HG03342 (cell line): ENCODE data around the gene FOXD2.

Experiments
- ATAC-seq: cut with Tn5 transposase; IDR thresholded peaks from one replicate; pipeline ENCODE4 v1.9.1; 2021; ENCODE audit warnings: mild to moderate bottlenecking, moderate library complexity; ENCODE audit not compliant: unreplicated experiment

The FOXD2 gene

DNA sequence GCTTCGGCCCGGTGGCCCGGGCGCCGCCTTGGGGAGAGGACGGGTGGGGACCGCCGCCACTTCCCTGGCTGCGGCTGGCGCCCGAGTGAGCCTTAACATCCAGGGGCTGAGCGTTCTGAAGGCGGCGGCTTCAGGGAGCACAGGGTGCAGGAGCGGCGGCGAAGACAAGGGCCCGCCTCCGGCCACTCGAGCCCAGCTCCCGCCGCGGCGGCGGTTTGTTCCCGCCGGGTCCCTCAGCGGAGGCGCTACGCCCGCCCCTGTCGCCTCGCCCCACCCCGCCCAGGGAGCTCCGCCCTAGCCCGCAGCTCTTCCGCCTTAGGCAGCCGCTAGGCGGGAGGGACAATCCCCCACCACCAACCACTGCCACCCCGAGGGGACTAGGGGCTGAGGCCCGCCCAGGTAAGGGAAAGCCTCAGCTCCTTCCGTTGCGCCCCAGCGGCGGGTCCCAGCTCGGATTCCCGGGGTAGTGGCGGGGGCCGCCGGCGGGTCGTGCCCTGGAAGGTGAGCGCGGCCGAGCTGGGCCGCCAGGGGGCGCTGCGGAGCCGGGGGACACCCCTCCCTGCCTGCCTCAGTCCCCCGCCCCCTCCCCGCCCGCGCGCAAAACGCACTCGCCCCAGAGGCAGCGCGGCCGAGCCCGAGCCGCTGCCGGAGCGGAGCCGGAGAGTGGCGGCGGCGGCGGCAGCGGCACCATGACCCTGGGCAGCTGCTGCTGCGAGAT is at the start of gene FOXD2:
FOXD2 (plus strand) TSS at position 598 of the 718 bp plus-strand sequence; CDS start at position 690, 92 bp downstream.
- peak; percentile 82 for ATAC-seq

DNA sequence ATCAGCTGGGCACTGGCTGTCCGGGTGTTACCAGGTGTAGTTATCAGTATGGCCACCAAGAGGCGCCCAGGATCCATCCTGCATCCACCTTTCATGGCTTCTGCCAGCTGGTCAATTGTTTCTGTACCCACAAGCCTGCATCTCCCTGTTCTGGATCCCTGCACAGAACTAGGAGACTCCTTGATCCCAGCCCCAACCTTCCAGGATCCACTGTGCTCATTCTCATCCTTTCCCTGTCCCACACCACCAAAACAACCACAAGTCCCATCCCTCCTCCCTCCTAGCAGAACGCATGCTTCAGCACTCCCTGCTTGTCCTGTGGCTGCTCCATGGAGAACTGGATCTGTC is 49.0 kb upstream of the FOXD2 start:
- peak; percentile 84 for ATAC-seq

DNA sequence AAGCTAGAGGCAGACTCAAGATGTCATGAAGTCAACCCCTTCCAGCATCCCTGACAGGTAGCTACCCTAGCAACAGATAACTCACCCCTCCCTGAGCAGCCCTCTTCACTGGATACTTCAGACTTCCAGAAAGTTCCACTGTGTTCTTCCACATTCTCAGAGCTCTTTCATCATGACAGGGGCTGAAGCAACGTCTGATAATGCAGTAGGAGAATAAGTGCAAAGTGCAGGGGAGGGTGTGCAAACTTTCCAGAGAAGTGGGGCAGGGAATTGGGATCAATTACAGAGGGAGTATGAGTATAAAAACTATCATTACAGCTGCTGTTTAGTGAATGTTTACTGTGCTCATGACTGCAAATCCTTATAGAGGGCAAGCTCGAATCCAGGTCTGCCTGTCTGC is 48.1 kb upstream of the FOXD2 start:
- no peak for ATAC-seq

DNA sequence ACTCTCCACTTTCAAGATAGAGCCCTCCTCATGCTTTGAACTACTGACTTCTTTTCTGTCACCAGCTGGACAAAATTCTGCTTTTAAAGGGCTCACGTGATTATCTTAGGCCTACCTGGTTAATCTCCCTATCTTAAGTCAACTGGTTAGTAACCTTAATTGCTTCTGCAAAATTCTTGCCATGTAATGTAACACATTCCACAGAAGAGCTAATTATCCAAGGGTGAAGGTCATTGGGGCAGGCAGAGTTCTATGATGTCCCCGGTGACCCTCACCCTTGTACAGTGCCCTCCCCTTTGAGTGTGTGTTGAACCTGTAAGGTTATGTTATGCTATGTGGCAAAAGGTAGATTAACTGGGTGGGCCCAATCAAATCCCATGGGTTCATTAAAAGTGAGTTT is 47.0 kb upstream of the FOXD2 start:
- no peak for ATAC-seq

DNA sequence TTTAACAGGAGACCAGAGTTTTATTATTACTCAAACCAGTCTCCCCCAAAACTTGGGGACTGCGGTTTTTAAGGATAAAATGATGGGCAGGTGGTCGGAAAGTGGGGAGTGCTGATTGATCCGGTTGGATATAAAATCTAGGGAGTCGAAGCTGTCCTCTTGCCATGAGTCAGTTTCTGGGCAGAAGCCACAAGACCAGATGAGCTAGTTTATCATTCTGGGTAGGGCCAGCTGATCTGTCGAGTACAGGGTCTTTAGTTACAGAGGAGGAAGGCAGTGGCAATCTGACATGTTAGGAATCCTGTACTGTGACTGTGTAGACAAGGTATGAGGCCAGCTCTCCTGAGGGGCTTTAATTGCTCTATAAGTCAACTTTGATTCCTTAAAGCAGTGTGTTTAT is 44.7 kb upstream of the FOXD2 start:
- no peak for ATAC-seq

DNA sequence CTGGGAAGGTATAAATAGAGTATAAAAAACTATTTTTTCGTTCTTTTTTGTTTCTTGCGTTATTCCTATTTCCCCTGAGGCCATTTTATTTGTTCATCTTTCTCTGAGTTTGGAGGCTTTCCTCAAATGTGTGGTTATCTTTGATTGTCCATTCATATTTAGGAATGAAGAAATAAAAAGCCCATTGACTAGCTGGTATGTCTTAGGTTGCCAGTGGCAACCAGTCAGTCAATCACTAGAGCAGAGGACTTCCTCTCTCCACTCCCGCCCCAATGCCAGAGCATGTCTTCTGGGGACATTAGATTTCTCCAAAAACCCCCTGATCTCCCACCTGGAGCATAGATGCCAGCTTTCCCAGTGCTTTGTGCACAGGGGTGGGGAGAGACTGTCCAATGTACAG is 42.4 kb upstream of the FOXD2 start:
- no peak for ATAC-seq

DNA sequence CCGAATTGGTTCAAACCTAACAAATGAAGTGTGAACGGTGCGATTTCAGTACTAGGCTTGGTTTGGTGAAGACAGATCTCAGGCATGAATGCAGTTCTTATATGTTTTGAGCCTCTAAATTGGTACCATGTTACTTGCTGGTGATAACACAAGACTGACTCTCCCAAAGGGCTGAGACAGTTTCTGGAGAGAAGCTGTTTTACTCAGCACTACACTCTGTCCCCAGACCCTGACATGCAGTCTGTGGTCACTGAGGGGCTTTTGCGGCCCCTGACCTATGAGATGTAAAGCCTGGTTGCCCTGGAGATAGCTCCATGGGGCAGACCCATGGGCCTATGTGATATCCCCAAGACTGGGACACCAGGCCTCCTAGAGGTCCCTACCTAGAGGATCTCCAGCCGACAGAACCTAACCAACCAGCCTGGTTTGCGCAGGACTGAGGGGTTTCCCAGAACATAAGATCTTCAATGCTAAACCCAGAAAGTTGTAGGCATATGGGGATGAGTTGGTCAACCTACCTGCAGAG is 41.1 kb upstream of the FOXD2 start:
- ATAC-seq = no peak

DNA sequence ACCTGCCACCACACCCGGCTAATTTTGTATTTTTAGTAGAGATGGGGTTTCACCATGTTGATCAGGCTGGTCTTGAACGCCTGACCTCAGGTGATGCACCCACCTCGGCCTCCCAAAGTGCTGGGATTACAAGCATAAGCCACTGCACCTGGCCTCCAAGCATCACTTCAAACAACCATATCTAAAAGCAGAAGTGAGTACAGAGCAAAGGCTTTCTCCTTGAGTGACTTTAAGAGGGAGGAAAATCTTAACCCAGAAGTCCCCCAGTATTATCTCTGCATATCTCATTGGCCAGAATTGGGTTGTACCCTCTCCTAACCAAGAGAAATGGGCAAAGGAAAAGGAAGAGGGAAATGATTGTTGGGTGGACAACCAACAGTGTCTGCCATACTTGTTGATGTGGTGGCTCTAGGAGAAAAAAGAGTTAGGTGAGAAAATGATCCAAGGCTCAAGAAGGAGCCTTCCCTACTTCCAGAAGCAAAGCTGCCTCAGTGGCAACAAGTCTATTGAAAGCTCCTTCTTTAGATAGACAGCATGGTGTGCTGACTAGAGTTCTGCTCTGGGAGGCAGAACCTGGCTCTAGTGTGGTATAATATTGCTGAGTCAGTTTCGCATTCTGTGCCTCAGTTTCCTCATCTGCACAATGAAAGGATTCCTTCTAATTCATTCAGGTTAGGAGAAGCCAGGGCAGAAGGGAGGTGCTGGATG is 38.6 kb upstream of the FOXD2 start:
- peak; percentile 56 for ATAC-seq

DNA sequence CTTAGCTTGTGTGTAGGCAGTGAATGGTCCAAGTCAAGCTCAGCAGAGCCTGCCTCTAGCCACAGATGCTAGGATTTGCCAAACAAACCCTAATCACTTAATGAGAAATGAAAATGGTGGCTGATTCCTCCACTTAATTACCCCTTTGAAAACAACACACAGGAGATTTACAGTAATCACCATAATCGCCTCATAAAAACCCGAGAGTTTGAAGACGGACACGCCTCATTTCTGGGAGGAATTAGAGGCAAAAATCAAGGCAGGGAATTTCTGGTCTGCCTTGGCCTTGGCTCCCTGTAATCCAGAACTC is 38.0 kb upstream of the FOXD2 start:
- ATAC-seq = no peak

DNA sequence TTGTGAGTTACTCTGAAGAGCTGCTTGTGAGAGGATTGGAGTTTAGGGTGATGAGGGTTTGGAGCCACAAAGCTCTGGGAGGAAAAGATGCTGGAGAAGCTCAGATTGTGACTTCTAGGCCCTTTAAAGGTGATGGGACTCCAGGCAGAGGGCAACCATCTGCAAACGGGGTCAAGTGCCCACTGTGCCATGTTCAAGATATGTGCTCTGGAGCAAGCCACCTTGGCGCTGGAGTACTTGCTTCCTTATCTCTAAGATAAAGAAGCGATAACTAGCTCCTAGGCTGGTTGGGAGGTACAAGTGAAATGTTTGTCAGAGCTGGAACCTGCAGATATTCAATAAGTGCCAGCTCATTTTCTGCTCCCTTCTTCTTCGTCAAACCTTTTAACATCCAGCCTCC is 36.1 kb upstream of the FOXD2 start:
- ATAC-seq = no peak

DNA sequence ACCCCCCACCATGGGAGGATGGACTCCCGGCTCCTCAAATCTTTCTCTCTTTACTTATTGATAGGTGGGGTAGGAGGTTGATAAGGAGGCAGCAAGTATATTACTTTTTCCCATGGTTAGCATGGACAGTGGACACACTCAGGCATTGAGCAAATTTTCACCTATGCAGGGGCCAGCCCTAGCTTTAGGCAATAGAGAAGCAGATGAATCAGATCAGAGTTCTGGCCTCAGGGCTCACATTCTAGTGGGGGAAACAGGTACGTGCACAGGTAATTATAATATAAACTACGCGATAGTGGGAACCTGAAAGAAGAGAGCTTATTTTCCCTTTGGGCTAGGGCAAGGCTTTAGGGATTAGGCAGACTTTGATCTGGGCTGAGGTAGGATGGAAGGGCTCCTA is 35.3 kb upstream of the FOXD2 start:
- ATAC-seq = no peak

DNA sequence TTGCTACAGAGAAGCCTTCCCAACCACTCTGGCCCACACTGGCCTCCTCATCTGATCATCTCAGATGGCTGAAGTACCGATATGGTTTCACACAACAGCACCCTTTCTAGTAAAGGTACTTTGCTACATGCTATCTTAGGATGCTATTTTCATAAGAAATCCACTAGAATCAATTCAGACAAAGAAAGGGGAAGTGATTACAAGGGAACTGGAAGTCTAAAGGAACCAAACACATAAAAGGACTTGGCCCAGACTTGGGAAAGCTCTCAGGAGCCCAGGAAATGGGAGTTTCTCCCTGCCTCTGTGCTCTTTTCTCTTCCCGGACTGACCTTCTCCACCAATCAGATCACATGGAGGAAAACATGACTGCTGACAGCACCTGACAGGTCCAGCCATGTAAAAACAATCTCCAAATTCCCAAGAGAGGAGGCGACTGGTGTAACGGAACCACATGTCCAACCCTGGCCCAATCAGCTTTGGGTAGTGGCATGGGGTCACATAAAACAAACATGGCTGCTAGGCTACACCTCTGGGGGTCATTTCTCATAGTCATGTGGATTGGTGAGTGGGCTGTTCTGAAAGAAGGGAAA is 34.4 kb upstream of the FOXD2 start:
- no peak for ATAC-seq

DNA sequence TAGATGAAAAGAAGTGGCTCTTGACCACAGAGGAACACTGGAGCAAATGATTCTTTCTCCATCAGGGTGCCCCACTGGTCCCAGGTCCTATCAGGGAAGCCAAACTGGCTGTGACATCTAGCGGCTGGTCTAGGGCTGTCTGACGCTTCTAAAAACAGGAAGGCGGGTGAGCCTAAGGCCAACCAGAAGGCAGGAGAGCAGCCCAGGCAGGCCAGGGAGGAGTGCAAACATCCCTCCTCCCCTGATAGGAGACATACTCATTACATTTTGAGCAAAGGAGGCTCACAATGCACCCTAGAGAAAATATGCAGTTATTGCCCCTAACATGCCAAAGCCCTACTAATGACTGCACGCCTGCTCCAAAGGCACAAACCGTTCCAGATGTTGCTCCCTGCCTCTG is 32.1 kb upstream of the FOXD2 start:
- no peak for ATAC-seq

DNA sequence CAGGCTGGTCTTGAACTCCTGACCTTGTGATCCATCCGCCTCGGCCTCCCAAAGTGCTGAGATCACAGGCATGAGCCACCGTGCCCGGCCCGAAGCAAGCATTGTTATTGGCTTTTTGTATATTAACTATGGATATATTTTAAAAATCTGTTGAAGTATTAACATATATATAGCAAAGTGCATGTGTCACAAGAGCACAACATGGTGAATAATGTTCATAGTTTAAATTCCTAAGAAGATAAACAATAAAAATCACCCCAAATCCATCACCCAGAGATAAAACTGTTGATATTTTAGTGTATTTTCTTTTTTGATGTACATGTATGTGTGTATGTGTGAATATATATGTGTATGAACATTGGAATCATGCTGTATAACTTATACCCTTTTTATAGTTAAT is 30.9 kb upstream of the FOXD2 start:
- ATAC-seq = no peak

DNA sequence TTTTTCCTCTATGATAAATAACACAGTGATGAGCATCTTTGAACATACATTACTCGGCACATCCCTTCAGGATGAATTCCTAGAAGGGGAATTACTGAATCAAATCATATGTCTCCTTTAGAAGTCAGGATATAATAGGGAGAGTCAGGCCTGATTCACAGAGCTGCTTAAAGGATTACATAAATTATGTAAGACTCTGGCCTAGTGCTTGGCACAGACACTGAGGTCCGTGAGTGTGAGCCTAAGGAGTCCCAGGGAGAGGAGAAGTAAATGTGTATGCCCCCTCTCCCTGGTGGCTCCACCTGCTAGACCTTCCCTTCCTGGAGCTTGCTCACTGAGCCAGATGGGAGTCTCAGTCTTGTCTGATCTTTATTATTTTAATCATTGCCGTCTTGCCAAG is 30.4 kb upstream of the FOXD2 start:
- no peak for ATAC-seq

DNA sequence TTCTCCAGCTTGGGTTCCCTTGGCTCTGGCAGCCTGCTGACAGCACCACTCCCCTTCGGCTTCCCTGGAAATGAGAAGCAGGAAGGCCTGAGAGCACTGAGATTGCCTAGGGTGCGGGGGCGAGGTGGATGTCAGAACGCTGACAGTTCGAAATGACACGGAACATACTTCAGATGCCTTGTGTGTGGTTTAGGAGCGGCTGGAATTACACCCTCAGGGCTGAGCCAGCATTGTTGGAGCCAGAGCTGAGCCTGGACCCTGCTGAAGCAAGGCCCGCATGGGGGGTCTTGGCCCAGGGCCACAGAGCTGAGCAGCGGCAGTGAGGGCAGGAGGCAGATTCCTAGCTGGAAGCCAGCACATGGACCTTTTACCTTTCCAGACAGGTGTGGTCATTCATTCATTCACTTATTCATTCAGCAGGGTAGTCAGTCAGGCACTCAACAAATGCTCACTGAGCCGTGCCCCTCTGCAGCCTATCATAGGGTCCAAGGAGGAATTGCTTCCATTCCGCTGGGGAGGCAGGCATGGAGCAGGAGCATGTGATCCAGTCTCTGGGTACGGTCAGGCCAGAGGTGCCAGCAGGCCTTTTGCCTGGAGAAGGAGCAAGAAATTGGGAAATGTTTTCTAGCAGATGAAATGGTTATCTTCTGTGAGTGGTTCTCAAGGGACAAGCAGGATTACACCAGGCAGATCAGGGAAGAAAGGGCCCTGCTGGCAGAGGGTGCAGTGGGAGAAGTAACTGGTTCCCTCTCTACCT is 28.4 kb upstream of the FOXD2 start:
- no peak for ATAC-seq

DNA sequence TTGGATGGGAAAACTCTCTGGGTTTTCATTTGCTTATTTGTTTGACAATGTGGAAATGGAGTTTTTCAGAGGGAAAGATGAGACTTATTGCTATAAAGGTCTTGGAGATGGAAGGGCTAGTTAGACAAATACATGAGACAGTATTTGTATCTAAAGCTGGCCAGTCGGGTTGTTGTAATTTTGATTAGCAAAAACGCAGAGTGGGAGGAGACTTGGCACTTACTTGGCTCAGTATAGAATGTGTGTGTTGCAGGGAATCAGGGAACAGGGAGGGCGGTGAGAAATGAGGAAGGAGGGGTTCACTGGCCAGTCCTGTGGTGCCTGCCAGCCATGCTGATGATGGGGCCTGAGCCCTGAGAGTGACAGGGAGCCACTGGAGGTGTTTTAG is 27.8 kb upstream of the FOXD2 start:
- no peak for ATAC-seq

DNA sequence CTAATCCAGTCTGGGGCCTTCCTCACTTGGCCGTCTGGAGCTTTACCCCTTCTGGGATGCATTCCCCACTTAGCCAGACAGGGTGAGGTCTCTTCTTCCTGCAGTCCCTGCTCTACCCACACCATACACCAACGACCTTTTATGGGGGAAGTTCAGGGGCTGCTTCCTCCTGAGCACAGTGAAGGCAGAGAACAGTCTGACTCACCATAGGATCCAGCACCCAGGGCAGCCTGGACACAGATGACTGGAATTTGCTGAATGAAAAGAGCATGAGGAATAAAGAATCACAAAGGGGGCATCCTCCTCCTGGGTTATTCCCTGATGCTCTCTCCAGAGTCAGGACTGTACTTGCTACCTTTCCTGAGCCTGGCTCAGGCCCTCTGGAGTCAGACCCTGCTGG is 26.4 kb upstream of the FOXD2 start:
- no peak for ATAC-seq

DNA sequence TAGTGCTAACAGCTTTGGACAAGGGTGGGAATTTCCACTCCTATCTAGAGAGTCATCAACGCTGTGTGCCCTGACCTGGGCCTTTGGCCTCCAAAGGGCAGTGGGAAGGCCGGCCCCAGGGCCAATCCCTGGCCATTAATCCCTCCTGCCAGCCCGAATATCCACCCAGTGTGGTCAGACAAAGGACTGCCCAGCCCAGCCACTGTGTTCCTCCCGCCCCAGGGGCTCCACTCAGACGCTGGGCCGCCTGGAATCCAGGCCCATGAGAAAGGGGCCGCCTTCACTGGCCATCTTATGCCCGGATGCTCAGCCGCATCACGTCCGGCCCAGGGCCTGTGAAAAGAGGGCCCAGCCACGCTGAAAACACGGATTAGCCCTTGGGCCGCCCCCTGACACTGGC is 25.4 kb upstream of the FOXD2 start:
- ATAC-seq = no peak

DNA sequence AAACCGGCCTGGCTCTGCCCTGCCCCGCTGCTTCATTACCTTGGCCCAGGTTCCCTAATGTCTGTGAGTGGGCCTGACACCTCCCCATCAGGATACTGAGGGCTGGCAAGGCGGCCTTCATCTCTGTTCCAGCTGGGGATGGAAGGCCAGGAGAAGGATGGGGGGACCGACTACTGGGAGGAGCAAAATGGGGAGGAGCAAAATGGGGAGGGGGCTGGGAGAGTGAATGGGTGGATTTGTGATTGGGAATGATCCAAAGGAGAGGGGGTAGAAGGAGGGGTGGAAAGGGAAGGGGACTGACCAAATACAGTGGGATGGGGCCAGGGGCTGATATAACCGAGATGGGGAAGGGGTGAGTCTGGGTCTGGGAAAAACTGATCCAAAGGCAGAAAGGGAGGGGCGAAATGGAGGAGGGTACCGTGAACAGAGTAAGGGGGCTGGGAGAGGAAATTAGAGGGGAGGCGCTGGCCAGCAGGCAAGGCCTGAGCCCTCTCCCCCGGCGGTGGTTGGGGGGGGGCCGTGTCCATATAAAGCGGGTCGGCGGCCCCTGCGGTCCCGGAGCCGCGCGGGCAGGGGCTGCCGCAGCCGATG is 22.0 kb upstream of the FOXD2 start, which contains the start of gene FOXE3:
FOXE3 (plus strand) TSS at position 558 of the 591 bp plus-strand sequence; CDS start at position 589, 31 bp downstream.
- no peak for ATAC-seq
